HG02885 (cell line): Measurements from ENCODE around the gene NXF2B.
"Not testable (repeated sequence)": the region's sequence is repeated elsewhere in the genome, so short reads cannot be mapped to it uniquely, and the experiment has no call there.

Source experiments
- ATAC-seq: cut with Tn5 transposase; IDR thresholded peaks from one replicate; pipeline ENCODE4 v1.9.1; 2021; ENCODE audit warnings: mild to moderate bottlenecking; ENCODE audit not compliant: unreplicated experiment, poor library complexity

The NXF2B gene, protein sequence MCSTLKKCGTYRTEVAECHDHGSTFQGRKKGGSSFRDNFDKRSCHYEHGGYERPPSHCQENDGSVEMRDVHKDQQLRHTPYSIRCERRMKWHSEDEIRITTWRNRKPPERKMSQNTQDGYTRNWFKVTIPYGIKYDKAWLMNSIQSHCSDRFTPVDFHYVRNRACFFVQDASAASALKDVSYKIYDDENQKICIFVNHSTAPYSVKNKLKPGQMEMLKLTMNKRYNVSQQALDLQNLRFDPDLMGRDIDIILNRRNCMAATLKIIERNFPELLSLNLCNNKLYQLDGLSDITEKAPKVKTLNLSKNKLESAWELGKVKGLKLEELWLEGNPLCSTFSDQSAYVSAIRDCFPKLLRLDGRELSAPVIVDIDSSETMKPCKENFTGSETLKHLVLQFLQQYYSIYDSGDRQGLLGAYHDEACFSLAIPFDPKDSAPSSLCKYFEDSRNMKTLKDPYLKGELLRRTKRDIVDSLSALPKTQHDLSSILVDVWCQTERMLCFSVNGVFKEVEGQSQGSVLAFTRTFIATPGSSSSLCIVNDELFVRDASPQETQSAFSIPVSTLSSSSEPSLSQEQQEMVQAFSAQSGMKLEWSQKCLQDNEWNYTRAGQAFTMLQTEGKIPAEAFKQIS

DNA sequence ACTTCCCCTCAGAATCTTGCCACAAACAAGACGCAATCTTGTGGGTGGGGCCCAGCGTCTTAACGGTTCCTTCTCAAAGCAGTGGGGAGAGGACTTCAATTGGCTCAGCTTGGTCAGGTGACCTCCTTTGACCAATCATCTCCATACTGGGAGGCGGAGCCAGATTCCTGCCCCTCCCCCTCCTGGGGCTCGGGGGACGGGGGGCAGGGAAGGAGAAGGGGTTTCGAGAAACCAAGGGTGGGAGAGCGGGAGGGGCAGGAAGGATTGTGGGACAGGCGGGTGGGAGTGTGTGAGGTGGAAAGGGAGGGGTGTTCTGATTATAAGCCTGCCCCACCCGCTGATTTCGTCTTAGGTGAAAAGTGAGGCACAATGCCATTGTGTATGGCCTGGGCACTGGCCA, at the start of gene NXF2B:
Gene NXF2B, minus strand, starts transcription at position 101 of the 400 bp plus-strand sequence. CDS start 59,972 bp downstream, outside the sequence.
- ATAC-seq = not testable (repeated sequence)

DNA sequence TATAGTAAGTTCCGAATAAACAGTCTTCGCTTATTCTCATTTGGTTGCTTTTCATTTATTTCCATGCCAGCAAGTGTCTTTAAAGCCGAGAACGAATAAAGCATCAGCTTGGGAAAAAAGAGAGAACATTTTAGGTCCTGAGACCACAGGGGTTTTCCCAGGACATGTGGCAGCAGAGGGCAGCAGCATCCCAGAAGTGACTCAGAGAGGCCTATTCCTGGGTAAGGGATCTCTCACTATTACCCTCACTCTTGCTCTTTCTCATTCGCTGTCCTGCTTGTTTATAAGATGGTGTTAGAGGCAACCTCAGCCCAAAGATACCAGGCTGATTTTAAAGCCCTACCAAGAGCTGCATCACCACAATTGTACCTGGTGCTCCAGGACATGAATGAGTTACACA, 39.0 kb upstream of the NXF2B start:
- not testable (repeated sequence) for ATAC-seq

DNA sequence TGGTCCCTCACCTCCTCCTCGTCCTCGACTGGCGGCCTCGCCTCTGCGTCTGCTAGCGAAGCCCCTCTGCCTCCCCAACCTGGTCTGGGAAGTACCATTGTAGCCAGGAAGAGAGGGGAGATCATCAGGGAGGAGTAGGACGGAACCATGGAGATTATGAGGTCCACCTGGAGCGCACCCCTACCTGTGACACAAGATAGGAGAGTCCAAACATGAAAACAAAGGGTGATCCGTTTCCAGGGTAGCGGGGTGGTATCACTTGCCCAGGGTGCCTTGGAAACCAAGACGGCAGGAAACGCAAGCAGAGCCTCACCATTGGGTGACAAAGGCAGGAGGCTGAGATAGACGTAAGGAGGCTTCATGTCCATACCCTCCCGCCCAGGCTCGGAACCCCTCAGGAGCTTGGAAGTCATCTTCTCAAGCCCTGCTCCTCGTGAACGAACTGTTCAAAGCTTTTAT, 32.0 kb upstream of the NXF2B start, which contains the start of gene TCP11X2:
Gene TCP11X2, minus strand, starts transcription at position 51 of the 459 bp plus-strand sequence.
- ATAC-seq = not testable (repeated sequence)

DNA sequence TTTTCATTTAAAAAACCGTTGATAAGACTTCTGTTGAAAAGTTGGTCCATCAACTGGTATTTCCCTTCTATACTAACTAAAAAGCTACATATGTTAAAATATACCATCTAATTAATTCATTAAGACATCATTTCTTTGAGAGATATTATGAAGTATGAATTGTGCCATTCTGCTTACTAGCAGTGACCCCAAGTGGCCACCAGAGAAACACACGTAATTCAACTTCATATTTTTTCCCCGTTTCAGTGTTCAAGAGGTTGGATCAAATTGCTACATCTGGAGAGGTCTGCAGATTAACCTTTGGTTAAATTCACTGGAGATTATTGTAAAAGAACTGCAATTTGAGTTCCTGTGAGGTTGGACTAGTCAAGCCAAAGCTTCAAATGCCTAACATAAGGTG, 30.4 kb upstream of the NXF2B start:
- ATAC-seq = peak; percentile 63

DNA sequence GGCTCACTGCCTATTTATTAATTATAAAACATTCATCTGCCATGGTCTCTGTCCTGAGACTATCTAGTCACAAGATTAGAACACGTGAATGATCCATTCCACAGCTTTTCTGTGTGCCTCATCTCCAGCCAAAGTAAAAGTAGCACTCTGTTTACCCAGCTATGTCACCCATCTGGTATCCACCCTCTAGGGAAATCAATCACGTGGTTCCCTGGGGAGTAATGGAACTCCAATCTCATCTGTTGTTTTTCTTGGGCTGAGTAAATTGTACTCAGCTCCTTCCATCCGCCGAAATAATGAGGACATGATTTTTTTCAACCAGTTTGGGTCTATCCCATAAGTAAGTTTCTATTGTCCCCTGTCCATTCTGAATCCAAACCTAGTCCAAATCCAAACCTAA, 18.8 kb upstream of the NXF2B start:
- not testable (repeated sequence) for ATAC-seq

DNA sequence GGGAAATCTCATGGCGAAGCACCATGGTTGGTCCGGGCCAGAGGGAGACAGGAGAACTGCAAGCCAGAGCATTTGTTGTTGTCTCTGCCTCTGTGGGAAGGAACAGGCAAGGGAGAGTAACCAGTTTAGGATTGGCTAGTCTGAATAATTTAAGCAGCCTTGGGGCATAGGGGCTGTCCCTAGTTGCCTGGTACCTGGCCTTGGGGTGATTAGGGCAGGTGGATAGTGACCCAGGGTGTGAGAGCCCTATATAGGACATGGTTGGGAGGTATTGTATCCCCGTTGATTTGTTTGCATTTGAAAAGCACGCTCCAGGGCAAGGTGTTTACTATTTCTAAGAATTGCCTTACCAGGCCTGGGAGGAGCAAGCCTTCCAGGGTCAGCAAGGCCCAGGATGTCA, 25.3 kb downstream of the NXF2B start:
- not testable (repeated sequence) for ATAC-seq

DNA sequence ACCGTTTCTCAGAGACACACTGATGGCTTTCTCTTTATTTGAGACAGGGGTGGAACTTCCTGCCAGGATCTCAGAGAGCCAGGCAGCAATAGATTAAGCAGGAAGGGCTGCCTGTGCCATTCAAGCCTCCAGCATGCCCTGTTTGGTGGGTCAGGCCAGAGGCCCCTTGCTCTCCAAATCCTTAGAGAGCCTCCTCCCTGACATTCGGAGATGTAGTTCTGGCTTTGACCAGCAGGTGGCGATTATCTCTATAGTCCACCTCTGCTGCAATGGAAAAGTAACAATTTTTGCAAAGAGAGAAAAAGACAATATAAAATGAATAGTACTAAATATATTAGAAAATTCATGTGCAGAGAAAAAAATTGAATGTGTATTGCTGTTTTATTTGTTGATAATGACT, 93.9 kb downstream of the NXF2B start:
- ATAC-seq = peak; percentile 74

DNA sequence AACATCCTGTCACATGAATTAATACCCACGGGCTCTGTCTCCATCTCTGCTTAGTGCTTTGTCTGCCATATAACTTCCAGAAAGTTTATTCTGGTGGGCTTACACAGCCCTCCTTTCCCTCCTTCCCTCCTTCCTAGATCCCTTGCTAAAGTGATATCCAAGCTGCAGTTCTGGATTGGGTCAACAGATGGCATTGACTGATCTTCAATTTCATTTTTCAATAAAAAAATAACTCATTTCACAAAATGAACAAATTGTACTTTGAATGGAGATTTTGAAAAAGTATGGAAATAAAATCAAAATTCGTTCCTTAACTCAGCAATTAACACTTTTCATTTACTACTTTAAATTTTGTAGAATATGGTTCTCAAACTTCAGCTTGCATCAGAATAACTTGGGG, 97.9 kb downstream of the NXF2B start:
- no peak for ATAC-seq

DNA sequence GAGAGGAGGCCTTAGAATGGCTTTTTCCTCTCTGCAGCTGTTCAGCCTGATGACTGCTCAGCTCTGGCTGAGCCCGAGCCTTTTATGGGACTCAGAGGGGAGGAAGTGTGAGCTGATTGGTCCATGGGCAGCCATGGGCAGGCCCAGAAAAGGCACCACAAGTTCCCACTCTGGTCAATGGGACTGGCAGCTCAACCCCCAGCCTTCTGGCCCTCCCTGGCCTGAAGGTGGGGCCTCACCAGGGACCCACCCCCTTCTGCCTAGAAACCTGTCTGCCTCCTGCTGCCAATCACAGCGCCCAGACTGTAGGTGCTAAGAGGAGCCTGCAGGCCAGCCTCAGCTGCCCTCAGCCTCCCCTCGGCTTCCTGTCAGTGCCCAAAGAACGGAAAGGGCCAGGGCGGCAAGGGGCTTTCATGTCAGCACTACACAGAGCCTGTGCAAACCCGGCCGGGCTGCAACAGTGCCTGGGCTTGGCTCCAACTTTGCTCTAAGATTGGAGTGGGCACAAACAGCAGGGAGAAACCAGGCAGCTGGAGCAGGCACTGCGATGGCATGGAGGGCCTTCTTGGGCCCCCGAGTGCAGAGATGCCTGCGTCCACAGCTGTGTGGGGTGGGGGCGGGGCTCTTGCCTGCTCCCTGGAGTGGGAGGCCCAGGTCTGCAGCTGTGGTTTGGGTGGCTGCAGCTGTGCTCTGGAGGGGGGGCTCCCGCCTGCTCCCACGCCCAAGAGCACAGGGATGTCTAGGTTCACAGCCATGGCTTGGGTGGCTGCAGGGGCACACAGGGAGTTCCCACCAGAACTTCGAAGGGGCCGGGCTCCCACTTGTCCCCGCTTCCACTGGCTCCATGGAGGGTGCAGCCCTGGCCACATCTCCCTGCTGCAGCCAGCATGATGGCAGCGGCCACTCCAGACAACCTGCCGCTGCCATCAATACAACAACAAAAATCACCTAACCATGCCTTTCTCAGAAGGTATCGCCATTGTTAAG, 100.2 kb downstream of the NXF2B start:
- no peak for ATAC-seq

DNA sequence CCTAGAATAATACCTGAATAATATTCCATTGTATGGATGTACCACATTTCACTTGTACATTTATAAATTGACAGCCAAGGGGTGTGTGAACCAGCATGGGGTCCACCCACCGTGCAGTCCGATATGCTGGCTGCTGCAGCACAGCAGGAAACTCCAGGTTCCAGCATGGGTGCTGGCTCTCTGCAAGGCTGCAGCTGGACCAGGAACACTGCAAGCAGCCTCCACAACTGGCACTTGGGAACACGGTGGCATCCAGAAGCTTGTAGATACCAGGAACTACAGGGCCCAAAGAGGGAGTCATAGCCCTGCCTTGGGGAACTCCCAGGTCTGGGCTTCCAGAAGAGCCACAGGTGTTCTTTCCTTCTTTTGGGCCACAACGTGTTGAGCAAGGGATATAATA, 101.6 kb downstream of the NXF2B start:
- no peak for ATAC-seq
